GM21723 (cell line): Measurements from ENCODE around the gene PABPC1L.

ENCODE experiments used
- ATAC-seq: cut with Tn5 transposase; IDR thresholded peaks from one replicate; pipeline ENCODE4 v1.9.1; 2021; ENCODE audit warnings: mild to moderate bottlenecking, moderate library complexity; ENCODE audit not compliant: unreplicated experiment

PABPC1L gene

DNA sequence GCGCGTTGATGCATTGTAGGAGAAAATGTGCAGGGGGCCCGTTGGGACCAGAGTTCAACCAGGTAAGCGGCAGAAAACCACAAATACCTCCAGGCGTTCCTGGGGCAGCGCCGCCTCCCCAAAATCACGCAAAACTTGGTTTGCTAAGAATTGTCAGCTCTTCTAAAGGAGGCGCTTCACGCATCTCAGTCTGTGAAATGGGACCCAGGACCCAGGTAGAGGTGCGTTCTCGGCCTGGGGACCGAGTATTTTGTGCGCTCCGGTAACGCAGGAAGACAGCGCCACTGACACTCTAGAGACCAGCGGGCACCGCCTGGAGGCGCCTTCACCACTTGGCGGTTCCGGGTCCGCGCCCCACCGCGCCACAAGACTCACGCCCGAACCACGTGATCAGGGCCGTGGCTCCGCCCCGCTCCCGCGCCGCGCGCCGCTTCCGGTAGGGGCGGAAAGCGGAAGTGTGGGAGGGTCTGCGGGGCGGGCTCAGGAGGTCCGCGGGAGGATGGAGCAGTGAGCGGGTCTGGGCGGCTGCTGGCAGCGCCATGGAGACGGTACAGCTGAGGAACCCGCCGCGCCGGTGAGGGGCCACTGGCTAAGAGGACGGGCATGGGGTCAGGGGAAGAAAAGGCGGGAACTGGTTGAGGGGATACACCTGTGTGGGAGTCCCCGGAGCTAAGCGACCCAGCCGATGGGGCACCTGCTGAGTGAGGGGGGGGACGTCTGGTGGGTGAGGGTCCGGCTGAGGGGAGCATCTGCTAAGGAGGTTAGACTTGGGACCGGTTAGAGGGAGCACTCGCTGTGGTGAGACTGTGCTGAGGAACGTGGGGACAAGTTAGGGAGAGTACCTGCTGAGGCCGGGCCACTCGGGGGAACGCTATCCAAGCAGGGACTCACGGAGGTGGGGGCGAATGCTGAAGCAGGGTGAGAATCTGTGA lies 56.4 kb downstream of the PABPC1L start, which contains the start of gene STK4:
TSS of gene STK4 (plus strand) at position 483 of the 932 bp plus-strand sequence. CDS start at position 540, 57 bp downstream.
- peak; percentile 72 for ATAC-seq

DNA sequence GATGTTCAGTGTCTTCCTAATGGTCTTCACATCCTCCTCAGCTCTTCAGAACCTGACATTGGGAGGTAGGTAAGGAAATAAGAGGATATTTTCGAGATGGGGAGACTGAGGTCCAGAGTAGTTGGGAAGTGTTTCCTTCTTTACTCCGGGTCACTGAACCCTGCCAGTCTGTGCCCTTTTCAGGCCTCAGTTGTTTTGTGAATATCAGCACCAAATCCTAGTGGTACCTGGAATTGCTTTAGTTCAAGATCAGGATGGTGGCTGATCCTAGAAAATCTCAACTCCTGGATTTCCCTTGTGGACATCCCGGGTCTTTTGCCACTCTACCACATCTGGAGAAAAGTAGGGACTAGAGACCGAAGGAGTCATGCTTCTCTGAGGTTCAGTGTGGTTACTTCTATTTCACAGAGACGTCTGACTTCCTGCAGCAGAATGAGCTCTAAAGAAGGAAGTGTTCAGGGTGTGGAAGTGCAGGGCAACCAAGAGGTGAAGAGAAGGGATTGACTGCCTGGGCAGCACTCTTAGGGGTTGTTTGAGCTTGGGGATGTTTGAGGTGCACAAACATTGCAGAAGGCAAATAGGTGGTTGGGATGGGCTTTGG lies 57.4 kb downstream of the PABPC1L start:
- no peak for ATAC-seq

GRCh38 chr20:44969300-44969894 lies 59.5 kb downstream of the PABPC1L start:
- ATAC-seq = no peak

DNA sequence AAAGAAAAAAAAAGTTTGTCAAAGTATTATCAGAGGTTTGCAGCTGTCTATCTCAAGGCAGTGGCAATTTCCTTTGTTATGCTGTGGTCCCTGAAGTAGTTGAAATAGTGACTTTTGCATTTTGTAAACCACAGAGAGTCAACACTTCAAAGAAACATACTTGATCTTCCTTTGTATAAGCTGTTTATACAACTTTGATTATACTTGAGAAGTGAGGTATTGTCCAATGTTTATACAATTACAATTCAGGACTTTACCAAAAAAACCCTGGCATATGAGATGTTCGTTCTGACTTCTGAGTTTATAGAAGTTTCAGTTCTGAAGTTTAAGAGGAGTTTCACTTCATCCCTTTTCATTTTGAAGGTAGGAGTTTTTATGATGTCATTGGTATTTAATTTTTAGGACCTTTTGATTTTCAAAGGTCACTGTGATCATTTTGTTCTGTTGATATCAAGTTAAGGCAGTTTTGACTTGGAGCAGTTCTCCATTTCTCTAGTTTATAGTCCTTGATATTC lies 60.4 kb downstream of the PABPC1L start:
- no peak for ATAC-seq

DNA sequence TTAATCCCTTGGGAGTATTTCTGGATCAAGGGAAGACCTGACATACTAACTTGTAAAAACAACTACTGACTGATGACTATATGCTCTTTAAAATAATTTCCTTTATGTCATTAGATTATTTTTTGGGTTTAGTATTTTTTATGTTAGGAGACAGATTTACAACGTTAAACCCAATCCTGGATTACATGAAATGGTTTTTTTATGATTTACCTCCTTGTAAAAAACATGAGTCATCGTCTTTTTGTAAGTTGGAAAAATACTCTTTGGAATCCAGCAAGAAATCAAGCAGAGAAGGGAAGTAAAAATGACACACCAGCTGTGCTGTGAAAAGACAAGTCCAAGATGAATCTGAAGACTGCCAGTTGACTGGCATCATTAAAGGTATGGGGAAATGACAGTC lies 63.2 kb downstream of the PABPC1L start:
- no peak for ATAC-seq

DNA sequence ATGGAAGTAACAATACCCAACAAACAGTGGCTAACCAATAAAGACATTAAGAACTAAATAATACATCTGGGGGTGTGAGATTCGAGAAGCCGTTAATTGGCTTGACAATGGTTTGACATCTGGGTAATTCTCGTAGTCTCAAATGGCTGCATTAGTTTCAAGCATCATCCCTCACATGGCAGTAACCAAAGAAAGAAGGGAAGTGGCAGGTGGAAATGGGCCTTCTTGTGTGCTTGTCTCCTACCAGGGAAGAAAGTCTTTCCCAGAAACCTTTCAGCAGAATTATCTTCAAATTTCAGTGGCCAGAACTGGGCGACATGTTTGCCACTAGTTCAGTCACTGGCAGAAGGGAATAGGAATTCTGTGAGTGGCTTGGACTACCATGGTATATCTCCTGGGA lies 66.8 kb downstream of the PABPC1L start:
- no peak for ATAC-seq

DNA sequence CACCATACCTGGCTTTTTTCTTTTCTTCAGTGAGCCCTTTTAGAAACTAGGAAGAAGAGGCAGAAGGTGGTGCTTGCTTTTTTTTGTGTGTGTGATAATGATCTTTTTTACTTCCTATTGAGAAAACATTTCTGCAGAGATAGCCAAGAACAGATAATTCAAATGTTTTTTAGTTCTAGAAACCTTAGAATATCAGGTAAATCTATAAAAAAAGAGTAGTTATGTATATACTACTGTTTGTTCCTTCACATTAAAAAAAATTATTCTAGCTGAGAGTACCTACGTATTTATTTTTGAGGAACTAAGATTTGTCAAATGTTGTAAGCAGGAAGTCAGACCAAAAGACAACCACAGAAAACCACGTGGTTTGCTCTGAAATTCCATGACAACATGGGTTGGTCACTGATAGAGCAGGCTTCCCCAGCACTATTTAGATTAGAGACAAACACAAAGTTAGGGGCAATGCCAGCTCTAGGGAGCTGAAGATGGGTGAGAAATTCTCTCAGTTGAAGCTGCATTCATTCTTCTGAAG lies 69.3 kb downstream of the PABPC1L start:
- ATAC-seq = peak; percentile 88

DNA sequence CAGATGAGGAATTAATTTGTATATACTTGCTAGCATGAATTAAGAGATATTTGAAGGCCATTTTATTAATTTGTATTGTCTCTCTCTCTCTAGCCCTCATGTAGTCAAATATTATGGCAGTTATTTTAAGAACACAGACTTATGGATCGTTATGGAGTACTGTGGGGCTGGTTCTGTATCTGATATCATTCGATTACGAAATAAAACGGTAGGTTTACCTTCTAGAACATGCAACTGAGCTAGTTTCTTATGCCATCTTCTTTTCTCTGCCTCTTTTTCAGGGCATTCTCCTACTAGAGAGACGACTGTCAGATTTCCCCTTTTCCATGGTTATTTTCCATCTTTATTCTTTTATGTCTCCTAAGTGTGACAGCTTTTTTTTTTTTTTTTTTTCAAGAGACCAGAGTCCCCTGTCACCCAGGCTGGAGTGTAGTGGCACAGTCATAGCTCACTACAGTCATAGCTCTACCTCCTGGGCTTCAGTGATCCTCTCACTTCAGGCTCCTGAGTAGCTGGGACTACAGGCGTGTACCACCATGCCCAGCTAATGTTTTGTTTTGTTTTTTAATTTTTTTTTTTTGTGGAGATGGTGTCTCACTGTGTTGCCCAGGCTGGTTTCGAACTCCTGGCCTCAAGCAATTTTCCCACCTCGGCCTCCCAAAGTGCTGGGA lies 72.0 kb downstream of the PABPC1L start:
- no peak for ATAC-seq

DNA sequence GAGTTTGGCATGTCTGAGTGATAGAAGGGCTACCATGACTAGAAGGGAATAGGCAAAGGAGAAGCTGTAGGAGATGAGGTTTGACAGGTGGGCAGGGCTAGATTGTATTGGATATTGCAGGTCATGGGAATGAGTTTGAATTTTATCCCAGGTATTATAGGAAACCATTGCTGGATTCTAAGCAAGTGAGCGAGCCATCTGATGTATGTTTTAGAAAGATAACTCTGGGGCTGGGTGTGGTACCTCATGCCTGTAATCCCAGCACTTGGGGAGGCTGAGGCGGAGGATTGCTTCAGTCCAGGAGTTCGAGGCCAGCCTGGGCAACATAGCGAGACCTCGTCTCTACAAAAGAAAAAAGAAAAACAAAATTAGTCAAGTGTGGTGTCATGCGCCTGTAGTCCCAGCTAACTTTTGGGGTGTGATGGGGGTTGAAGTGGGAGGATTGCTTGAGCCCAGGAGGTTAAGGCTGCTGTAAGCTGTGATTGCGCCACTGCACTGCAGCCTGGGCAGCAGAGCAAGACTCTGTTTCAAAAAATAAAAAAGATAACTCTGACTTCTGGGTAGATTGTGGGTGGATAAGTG lies 73.3 kb downstream of the PABPC1L start:
- no peak for ATAC-seq

DNA sequence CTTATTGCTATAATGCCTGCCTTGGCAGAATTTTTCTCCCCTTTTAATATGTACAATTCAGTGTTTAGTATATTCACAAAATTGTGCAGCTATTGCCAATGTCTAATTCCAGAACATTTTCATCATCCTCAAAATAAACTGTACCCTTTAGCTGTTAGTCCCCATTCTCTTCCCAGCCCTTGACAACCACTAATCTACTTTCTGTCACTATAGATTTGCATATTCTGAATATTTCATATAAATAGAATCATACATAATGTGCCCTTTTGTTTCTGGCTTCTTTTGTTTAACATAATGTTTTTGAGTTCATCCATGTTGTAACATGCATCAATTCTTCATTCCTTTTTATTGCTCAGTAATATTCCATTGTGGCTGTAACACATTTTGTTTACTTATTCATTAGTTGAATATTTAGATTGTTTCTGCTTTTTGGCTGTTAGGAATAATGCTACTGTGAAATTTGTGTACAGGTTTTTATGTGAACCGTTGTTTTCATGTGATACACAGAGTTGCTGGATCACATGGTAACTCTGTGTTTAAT lies 78.8 kb downstream of the PABPC1L start:
- ATAC-seq = no peak
